ENCODE results near the gene TNFAIP8L3.

Gene TNFAIP8L3

GRCh38 chr15:51134416-51135199, 39.9 kb upstream of the TNFAIP8L3 start:
- H3K4me3 ChIP-seq (ENCODE audit: low read depth, low read length): no peak overlapping the region
- DNase-seq (ENCODE audit: low read depth, low spot score): no peak
- TF ChIP-seq, protein P1, sequence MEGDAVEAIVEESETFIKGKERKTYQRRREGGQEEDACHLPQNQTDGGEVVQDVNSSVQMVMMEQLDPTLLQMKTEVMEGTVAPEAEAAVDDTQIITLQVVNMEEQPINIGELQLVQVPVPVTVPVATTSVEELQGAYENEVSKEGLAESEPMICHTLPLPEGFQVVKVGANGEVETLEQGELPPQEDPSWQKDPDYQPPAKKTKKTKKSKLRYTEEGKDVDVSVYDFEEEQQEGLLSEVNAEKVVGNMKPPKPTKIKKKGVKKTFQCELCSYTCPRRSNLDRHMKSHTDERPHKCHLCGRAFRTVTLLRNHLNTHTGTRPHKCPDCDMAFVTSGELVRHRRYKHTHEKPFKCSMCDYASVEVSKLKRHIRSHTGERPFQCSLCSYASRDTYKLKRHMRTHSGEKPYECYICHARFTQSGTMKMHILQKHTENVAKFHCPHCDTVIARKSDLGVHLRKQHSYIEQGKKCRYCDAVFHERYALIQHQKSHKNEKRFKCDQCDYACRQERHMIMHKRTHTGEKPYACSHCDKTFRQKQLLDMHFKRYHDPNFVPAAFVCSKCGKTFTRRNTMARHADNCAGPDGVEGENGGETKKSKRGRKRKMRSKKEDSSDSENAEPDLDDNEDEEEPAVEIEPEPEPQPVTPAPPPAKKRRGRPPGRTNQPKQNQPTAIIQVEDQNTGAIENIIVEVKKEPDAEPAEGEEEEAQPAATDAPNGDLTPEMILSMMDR (IDR thresholded peaks at IDR 0.05; ENCODE audit: low read depth, low read length): no peak
- in situ Hi-C loops (cut with HindIII; ENCODE audit: low sequenced_read_pairs): no loop called here

DNA sequence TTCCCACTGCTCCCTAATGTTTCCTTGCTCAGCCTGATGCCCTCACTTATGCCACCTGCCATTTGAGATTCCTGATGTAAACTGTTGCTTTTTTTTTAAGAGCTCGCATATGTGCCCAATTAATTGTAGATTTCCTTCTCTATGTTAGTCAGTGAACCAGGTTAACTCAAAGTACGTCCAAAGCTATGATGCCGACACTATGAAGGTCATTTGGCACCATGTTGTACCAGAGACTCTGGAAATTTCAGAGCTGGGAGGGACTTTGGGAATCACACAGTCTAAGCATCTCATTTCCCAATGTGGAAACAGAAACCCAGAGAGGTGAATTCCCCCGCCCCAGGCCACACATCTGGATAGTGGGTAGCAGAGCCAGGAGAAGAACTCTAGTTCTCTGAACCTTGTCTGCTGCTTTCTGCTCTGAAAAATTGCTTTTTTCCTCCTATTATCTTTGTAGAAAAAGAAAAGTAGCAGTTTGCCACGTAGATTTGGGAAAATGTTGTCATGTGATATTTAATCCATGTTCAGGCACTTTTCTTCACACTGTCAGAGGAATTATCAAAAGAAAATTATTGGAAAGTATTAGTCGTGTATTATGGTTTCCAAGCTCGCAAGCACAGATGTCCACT, 38.5 kb upstream of the TNFAIP8L3 start:
- no peak for DNase-seq (ENCODE audit: low read depth, low spot score)
- TF ChIP-seq, protein P1 (IDR thresholded peaks at IDR 0.05; ENCODE audit: low read depth, low read length): no peak
- in situ Hi-C loops (cut with HindIII; ENCODE audit: low sequenced_read_pairs): no loop called here
- no peak overlapping the region for H3K4me3 ChIP-seq (ENCODE audit: low read depth, low read length)

- in situ Hi-C loops (cut with HindIII; ENCODE audit: low sequenced_read_pairs): no loop called here
- TF ChIP-seq, protein P1 (IDR thresholded peaks at IDR 0.05; ENCODE audit: low read depth, low read length): peak; percentile 99
These were observed 37.9 kb upstream of the TNFAIP8L3 start for GRCh38 chr15:51132384-51133139.

DNA sequence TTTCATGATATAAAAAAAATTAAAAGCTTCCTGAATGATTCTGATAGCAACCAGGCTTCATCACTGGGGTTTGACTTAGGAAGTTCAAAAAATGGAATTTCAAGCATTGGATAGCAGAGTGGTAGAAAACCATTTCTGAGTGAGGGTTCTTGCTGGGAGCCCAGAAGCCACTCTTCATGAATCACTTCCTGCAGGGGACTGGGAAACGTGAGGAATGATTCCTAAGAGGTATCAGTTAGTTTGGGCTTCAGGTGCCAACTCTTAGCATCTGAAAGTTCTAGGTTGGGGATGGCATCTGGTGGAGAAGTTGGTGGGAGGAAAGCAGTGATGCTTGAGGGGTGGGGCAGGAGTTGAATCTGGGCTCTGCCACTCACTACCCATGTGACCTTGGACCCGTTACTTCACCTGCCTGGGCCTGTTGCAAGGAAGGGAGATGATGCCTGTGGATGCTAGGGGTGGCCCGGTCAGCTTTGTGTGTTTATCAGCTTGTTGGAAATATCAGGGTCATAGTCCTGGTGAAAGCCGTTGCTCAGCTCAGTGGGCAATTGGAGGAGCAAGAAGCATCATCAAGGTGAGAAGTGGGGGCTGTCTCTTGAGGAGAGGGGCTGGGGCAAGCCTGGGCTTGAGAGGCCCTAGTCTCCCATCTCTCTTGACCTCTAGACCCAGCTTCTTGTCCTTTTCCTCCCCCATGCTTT, 37.0 kb upstream of the TNFAIP8L3 start:
- no peak overlapping the region for H3K4me3 ChIP-seq (ENCODE audit: low read depth, low read length)
- TF ChIP-seq, protein P1 (IDR thresholded peaks at IDR 0.05; ENCODE audit: low read depth, low read length): no peak
- in situ Hi-C loops (cut with HindIII; ENCODE audit: low sequenced_read_pairs): no loop called here
- no peak for DNase-seq (ENCODE audit: low read depth, low spot score)

More at GRCh38 chr15:51132384-51133139, 37.9 kb upstream of the TNFAIP8L3 start:
- no peak overlapping the region for H3K4me3 ChIP-seq (ENCODE audit: low read depth, low read length)
- peak; percentile 97 for DNase-seq (ENCODE audit: low read depth, low spot score)

GRCh38 chr15:51130344-51130743, 35.6 kb upstream of the TNFAIP8L3 start:
- in situ Hi-C loops (cut with HindIII; ENCODE audit: low sequenced_read_pairs): no loop called here
- TF ChIP-seq, protein P1 (IDR thresholded peaks at IDR 0.05; ENCODE audit: low read depth, low read length): no peak
- DNase-seq (ENCODE audit: low read depth, low spot score): no peak

More at GRCh38 chr15:51130344-51130743, 35.6 kb upstream of the TNFAIP8L3 start:
- H3K4me3 ChIP-seq (ENCODE audit: low read depth, low read length): no peak overlapping the region

Measured in astrocyte of the spinal cord (primary cell).